ELF-1 (cell line): ENCODE measurements around the gene PUM2.
"Not testable (repeated sequence)": the region's sequence is repeated elsewhere in the genome, so short reads cannot be mapped to it uniquely, and the experiment has no call there.

Experiments
- DNase-seq: peaks from one replicate; pipeline ENCODE4 v3.0.0-alpha.2; 2016; ENCODE audit warnings: low read depth, low spot score

PUM2 gene

GRCh38 chr2:20371323-20372025 lies 20.8 kb upstream of the PUM2 start:
- DNase-seq: no peak

- no peak for DNase-seq
Measured at GRCh38 chr2:20370191-20370590, 19.5 kb upstream of the PUM2 start.

GRCh38 chr2:20369366-20369765 lies 18.7 kb upstream of the PUM2 start:
- no peak for DNase-seq

GRCh38 chr2:20368706-20369105 lies 18.1 kb upstream of the PUM2 start:
- DNase-seq: no peak

GRCh38 chr2:20367929-20368328 lies 17.3 kb upstream of the PUM2 start:
- DNase-seq: not testable (repeated sequence)

GRCh38 chr2:20366672-20367116 lies 16.1 kb upstream of the PUM2 start:
- no peak for DNase-seq

GRCh38 chr2:20365249-20365817 lies 14.7 kb upstream of the PUM2 start:
- DNase-seq: no peak

GRCh38 chr2:20363578-20363977 lies 12.9 kb upstream of the PUM2 start:
- DNase-seq: no peak

- no peak for DNase-seq
Measured at GRCh38 chr2:20362701-20363435, 12.2 kb upstream of the PUM2 start.

GRCh38 chr2:20361893-20362292 lies 11.2 kb upstream of the PUM2 start:
- DNase-seq: no peak

- no peak for DNase-seq
Measured at GRCh38 chr2:20359096-20359495, 8.5 kb upstream of the PUM2 start.

GRCh38 chr2:20357638-20358389 lies 7.2 kb upstream of the PUM2 start:
- DNase-seq: no peak

- no peak for DNase-seq
Measured at GRCh38 chr2:20356042-20356441, 5.4 kb upstream of the PUM2 start.

GRCh38 chr2:20355131-20355530 lies 4.5 kb upstream of the PUM2 start:
- no peak for DNase-seq

- DNase-seq: peak; percentile 61
Measured at GRCh38 chr2:20353241-20353992, 2.8 kb upstream of the PUM2 start.

- DNase-seq: no peak
Measured at GRCh38 chr2:20352581-20353216, 2.1 kb upstream of the PUM2 start.

GRCh38 chr2:20352230-20352578 lies 1.6 kb upstream of the PUM2 start:
- peak; percentile 57 for DNase-seq

- no peak for DNase-seq
Measured at GRCh38 chr2:20351555-20352229, 1.0 kb upstream of the PUM2 start.

- DNase-seq: peak; percentile 77
Measured at GRCh38 chr2:20350041-20350712, 467 bp downstream of the PUM2 start.

GRCh38 chr2:20349513-20349921 lies 1.1 kb downstream of the PUM2 start:
- DNase-seq: no peak
